ENCODE results near the gene ZSWIM9. TPM values are rescaled to one million over a fixed set of nuclear protein-coding genes. Genes with fewer than 3 reads are reported as not detected.

The ZSWIM9 gene
- 4.5 and 4.9 TPM in 2 replicates for total RNA-seq

DNA sequence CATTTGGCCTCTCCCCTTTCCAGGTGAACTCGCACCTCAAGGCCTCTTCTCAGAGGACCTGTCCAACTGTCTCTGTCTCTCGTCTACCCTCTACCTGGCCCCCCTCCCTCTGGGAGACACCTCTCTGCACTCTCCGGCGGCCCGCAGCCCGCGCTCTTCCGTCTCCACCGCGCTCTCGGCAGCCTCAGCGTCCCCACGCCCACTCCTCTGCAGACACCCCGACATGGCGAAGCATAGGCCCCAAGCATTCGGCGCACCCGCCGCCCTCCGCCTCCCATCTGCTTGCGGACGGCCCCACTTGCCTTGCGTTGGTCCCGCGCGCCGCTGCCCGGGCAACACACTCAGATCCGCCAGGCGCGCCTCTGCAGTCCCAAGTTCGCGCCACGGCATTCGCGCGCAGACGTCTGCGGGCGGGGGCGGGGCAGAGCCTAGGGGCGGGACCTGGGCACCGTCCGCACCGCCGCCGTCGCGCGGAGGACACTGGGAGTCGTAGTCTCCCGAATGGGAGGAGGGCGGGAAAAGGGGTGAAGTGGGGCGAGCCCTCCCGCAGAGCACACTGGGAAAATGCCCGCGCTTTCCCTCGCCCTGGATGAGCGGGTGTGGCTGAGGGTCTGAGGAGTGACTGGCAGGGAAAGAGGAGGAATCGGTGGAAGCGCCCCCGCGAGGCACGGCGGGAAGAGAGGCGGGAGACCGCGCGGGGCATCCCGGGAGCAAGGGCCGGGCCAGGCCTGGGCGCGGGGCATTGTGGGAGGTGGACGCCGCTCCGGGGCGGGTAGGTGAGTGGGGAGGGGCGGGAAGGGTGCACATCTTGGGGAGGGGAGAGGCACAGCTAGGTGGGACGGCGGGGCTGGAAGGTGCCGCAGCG is at the start of gene ZSWIM9, which contains the start of gene LIG1:
ZSWIM9 (plus strand) TSS at position 742 of the 865 bp plus-strand sequence. CDS start 1,123 bp downstream, outside the sequence.
LIG1 (minus strand) TSS at position 406 of the 865 bp plus-strand sequence. CDS start 4,778 bp downstream, outside the sequence.
- DNase-seq (ENCODE audit: low read depth, low spot score): peak; percentile 76

DNA sequence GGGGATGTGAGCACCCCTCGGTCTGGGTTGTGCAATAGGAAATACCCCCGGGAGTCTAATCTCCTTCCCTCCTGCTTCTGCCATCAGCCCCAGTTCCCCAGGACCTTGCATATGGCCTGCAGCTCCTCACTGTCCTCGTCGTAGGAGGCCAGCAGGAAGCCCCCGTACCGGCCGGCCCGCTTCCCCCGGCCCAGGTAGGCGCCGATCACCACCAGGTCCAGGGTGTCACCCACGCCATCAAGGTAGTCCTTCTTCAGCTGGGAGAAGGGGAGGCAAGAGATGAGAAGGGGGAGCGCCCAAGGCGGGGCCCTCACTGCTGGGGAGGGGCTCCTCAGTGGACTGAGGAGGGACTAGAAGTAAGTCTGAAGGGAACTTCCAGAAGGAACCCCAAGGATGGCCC is 49.4 kb upstream of the ZSWIM9 start:
- DNase-seq (ENCODE audit: low read depth, low spot score): no peak

DNA sequence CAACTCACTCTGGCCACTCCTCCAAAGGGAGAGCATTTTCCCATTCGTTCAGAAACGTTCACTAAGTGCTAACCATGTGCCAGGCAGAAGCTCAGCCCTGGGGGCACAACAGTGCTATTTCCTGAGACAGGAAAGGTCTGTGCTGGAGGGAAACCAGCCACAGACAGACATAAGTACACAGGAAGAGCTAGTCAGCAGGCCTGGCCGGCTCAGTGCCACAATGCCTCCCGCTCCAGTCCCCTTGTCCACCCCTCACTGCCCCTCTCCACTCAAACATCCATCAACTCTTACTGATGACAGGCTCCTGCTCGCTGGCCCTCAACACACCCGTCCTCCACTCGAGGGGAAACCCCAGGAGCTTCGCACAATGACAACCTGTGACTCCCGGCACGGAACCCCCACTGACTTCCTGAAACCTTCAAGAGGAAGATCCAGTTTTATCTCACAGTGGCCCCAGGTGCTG is 48.5 kb upstream of the ZSWIM9 start:
- DNase-seq (ENCODE audit: low read depth, low spot score): peak; percentile 99

DNA sequence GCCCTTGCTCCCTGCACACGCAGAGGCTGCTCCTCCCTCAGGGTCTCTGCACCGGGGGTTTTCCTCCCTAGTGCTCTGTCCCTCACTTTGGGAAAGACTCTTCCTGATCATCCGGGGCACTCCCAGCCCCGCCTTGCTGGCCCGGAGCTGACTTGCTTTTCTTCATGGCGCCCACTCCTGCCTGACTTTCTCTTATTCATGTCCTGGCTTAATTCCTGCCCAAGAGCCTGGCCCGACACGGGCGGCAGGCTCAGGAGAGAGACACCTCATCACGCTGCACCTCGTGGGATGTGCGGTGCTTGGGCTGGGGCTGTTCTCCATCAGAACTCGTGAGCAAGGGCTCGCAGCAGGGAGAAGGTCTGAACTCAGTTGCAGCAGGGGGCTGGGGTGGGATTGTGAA is 48.1 kb upstream of the ZSWIM9 start:
- no peak for DNase-seq (ENCODE audit: low read depth, low spot score)

DNA sequence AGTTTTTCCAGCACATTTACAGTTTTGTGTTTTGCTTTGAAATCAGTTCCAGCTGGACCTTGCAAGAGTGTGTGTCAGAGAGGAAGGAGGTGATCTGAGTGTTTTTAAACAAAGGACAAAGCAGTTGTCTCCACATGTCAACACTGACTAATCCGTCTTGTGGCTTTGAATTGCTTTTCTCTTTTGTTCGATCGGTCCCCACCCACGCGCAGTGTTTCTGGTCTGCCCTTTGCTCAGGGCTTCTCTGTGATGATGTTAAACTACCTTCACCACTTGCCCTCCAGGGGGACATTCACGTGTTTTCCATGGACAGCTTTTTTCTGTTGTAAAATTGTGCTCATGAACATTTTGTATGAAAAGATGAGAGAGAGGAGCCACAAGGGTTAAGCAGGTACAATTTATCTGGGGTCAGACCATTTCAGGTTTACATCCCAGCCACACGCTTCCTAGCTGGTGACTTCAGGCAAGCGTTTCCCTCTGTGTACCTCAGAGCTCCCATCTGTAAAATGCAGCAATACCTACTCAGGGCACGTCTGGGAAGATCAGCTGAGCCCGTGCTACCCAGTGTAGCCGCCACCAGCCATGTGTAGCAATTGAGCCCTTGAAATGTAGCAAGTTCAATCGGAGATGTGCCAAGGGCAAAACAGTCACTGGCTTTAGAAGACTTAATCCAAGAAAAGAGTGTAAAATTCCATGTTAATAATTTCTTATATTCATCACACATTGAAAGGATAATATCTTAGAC is 46.4 kb upstream of the ZSWIM9 start:
- peak; percentile 87 for DNase-seq (ENCODE audit: low read depth, low spot score)

DNA sequence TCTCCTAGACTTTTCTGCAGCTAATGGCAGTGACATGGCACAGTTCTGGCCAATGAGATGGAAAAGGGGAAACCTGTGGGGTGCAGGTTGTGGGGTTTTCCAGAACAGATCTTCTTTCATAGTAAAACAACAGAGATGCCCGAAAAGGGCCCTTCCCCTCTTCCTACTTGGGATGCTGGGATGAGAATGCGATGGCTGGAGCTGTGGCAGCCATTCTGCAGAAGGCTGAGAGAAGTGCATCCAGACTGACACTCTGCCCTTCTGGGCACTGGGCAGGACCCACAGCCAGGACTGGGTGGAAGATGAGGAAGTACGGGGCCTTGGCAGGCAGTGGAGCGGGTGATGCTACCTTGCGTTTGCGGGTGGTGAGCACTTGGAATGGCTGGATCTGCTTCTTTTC is 42.9 kb upstream of the ZSWIM9 start:
- no peak for DNase-seq (ENCODE audit: low read depth, low spot score)

DNA sequence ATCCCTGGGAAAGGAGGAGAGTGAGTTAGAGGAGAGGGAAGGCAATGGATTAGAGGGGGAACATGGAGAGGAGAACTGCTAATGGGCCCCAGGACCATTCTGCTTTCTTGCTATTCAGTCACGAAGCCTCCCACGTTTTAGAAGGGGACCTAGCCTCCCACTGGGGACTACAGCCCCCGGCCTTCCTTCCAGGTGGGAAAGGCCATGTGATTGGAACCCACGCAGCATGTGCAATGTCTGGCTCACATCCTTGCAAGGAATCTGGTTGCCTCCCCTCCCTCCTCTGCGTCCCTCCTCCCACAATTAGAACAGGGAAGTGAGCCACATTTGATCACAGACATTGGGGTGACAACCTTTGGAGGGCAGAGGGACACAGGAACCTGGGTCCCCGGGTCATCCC is 37.4 kb upstream of the ZSWIM9 start:
- DNase-seq (ENCODE audit: low read depth, low spot score): no peak

DNA sequence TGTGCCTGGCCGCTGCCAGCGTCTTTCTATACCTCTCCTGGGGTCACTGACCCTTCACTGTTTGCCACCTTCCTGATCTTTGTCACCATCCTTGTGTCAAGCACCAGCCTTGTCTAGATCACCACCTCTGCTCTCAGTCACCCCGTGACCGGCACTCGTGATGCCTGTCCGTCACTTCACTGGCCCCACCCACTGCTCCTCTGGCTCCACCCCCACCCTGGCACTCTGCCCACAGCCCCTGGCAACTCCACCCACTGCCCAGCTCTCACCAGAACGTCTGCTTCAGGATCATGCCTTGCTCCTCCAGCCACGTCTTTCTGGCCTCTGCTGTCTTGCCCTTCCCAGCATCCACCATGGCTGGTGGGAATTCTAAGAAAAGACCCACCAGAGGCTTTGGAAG is 35.1 kb upstream of the ZSWIM9 start:
- no peak for DNase-seq (ENCODE audit: low read depth, low spot score)

DNA sequence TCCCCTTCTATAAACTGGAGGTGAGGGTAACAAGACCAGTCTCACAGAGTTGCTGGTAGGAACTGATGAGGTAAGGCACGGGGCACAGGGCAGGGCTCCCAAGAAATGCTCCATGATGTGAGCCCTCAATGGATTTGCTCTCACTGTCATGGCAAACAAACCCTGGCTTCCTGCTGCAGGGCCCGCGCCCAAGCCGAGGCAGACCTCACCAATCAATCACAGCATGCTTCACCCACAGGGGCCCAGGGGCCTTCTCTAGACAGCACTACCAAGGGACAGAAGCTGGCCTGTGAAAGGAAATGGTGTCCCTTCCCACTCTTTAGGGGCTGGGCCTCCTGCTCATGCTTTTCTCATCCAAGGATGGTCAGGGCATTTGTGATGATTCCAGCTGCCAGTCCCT is 33.9 kb upstream of the ZSWIM9 start:
- no peak for DNase-seq (ENCODE audit: low read depth, low spot score)

DNA sequence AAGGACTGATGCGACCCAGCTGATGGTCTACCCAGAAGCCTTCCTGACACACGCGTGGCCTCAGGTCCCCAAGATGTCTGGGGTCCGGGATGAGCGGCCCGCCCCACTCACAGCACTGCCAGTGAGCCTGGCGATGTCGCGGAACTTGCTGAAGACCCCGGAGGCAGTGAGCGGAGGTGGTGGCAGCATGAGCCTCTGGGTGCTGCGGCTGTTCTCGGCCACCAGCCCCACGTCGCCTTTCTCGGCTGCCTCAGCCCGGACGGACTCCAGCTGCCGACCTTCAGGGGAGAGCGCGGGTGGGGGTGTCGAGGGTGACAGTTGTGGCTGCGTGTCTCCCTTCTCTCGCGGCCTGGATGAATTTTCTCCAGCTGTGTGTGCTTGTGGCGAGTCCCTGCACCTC is 33.1 kb upstream of the ZSWIM9 start:
- DNase-seq (ENCODE audit: low read depth, low spot score): no peak

DNA sequence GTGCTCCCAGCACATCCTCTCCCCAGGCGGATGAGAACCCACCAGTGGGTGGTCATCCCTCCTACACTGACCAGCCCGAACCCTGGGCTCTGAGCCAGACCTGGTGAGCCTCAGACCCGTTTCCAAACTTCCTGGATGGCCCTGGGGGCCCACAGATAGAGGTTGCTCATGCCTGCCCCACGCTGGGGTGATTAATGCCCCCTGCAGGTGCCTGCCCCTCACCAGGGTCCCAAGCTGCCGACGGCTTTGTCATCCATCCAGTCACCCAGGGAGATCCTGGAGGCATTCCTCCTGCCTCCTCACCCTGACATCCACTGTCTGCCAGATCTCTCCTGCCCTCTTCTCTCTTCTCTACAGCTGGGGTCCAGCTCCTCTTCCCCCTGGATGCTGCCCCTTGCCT is 31.4 kb upstream of the ZSWIM9 start:
- DNase-seq (ENCODE audit: low read depth, low spot score): no peak

DNA sequence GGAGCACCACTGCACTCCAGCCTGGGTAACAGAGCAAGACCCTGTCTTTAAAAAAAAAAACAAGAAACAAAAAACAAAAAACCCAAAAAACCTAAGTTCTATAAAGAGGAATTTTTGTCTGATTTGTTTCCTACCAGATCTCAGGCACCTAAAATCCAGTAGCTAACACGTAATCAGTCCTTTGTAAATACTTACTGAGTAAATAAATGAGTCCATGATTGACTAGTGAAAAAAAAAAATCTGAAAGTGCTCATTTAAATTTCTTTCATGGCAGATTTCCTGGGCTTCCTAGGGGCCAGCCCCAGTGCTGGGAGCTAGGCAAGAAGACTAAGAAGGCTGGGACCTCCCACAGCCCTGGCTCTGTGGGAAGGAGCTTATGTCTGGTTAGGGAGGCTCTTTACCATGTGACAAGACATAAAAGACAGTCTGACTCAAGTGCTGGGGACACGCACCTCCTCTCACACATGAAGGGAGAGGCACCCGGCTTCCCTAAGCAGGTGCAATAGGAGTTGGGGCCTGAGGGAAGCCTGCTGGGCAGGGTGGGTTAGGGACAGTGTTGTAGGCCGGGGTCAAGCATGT is 22.8 kb upstream of the ZSWIM9 start:
- no peak for DNase-seq (ENCODE audit: low read depth, low spot score)

DNA sequence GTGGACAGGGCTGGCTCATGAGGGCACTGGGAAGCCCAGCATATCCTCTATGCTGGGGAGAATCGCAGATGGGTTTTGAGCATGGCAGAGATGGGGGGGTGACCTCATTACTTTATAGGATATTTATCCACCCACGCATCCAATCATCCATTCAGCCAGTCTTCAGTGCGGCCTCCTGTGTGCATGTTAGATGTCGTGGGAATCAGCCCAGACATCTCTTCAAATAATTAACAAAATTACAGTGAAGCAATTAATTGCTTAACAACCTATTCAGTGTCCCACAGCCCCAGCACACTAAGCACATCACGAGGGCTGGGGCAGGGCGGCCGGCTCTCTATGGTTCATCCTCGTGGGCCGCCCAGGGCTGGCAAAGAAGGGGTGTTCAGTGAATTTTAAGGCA is 21.9 kb upstream of the ZSWIM9 start:
- DNase-seq (ENCODE audit: low read depth, low spot score): no peak

DNA sequence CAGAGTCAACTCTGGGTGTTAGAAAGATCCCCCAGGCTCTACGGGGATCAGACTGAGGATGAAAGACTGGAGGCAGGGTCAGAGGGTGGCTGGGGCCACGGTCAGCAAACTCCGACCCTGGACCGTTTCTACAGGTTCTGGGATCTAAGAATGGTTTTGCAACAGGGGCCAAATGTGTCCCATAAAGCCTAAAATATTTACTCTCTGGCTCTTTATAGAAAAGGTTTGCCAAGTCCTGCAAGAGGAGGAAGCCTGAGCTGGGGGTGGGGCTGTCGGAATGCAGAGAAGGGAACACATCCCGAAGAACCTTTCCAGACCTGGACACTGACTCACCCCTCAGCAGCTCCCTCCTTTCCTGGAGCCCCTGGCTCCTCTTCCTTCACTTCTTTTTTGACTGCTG is 21.1 kb upstream of the ZSWIM9 start:
- no peak for DNase-seq (ENCODE audit: low read depth, low spot score)

DNA sequence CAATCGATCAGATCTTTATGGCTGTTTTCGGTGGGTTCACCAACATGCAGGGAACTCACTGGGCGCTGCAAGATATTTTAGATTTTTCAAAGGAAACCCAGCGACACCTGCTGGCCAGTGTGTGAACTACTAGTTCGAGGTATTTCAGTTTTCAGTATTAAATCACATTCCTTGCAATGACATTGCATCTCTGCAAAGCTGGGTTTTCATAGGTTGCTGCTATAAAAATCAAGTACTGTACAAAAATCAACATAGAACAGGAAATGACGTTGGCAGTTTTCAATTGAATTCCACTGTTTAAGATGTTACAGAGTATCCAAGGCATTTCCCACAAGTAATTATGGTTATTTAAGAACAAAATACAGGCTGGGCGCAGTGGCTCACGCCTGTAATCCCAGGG is 17.9 kb upstream of the ZSWIM9 start:
- peak; percentile 97 for DNase-seq (ENCODE audit: low read depth, low spot score)

DNA sequence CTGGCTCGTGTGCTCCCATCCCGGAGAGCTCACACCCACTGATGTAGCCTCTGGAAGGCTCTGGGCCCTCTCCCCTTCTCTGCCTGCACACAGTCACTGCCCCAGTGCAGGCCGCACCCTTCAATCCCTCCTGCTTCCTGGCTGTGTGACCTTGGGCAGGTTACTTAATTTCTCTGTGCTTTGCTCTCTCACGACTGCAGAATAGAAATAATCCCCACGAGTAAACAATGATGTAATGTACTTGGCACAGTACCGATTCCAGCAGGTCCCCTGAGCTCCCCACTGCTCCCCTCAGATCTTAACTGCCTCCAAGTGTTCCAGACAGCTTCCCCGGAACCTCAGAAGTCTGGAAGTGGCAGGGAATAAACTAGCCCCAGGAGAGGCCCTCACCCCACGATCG is 16.5 kb upstream of the ZSWIM9 start:
- DNase-seq (ENCODE audit: low read depth, low spot score): no peak

DNA sequence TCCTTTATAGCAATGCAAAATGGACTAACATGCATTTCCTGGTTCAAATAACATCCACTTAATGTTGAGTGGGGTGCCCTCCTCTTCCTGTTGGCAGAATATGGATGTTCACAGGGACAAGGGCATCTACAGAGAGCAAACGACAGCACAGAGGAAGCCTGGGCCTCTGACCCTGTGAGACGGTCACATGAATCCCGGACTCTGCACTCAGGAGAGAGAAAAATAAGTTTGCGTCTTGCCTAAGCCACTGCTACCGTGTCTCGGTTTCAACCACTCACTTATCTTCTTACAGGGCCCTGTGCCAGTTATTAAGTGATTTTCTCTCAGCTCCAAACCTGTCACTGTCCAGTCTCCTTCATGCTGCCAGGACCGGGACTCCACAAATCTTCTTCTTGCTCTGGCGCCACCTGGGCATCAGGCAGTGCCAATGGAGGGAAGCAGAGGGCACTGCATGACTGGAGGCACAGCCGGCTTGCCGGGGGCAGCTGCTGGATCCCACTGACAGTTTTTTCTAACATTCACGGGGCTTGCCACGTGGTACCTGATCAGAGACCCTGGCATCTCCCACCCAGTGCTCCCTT is 12.2 kb upstream of the ZSWIM9 start:
- DNase-seq (ENCODE audit: low read depth, low spot score): no peak

DNA sequence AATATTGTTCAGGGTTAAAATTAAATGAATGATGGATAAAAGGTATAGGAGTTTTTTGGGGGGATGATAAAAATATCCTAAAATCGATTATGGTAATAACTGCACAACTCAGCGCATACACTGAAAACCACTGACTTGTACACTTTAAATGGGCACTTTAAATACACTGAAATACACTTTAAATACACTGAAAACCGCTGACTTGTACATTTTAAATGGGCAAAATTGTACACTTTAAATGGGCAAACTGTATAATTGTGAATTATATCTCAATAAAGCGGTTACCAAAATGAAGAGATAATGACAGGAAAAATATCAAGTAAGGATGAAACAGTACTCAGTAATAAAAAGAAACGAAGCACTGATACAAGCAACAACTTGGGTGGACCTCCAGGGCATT is 1.8 kb upstream of the ZSWIM9 start:
- no peak for DNase-seq (ENCODE audit: low read depth, low spot score)

DNA sequence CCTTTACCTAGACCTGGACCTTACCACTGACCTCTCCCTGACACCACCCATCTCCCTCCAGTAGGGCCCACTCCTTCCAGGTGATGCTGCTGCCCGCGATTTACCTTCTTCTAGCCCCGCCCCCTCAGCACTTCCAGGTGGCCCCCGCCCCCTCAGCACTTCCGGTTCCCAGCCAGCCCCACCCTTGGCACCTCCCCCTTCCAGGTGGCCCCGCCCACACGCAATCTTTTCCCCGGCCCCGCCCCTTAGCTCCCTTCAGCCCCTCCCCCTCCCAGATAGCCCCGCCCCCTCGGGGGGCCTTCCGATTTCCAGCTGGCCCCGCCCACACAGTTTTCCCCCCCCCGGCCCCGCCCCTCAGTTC is 922 bp upstream of the ZSWIM9 start:
- no peak for DNase-seq (ENCODE audit: low read depth, low spot score)

DNA sequence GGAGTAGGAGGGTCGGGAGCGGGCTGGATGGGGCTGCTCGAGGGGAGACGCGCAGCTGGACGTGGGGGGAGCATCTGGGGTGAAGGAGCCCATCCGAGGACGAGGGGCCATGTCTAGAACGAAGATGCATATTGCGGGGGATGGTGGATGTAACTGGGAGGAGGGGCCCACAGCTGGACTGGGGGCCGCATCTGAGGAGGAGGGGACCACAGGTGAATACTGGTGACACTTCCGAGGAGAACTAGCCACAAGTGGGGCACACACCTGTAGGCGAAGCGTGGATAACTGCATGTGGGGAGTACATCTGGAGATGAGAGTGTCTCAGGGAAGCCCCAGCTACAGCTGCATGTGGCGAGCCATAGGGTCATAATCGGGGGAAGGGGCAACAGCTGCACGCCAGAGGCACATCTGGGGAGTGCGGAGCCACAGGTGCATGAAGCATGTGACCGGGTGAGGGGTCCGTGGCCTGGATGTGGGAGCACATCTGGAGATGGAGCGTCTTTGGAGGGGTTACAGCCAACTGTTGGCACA is 402 bp downstream of the ZSWIM9 start:
- no peak for DNase-seq (ENCODE audit: low read depth, low spot score)

DNA sequence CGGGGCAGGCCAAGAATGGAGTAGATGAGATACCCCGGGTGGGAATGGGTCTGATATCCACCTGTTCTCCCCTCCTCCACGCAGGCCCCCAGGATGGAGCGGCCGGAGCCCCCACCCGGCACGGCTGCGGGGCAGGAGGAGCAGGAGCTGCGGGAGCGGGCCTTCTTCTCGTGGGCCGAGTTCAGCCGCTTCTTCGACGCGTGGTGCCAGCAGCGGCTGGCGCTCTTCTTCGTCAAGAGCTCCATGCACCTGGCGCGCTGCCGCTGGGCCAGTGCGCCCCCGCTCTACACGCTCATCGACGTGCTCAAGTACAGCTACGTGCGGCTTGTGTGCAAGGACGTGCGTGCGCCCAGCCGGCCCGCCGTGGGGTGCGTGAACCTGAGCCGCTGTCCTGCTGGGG is 1.2 kb downstream of the ZSWIM9 start:
- DNase-seq (ENCODE audit: low read depth, low spot score): no peak
